NCI-H226 (cell line): ENCODE results near the gene TMEM186.
A peak's percentile ranks its signal among the peaks of the same experiment; 100 is the strongest.
"Not testable (repeated sequence)": the region's sequence is repeated elsewhere in the genome, so short reads cannot be mapped to it uniquely, and the experiment has no call there.

ENCODE experiments used
- DNase-seq: peaks from one replicate; pipeline ENCODE4 v3.0.0-alpha.2; 2015

Gene TMEM186

GRCh38 chr16:8773537-8773936, 23.9 kb downstream of the TMEM186 start:
- no peak for DNase-seq

GRCh38 chr16:8768692-8769091, 28.7 kb downstream of the TMEM186 start:
- no peak for DNase-seq

GRCh38 chr16:8768283-8768682, 29.2 kb downstream of the TMEM186 start:
- no peak for DNase-seq

GRCh38 chr16:8767176-8767575, 30.3 kb downstream of the TMEM186 start:
- DNase-seq, result no peak

GRCh38 chr16:8764525-8765250, 32.8 kb downstream of the TMEM186 start:
- DNase-seq, result no peak

- DNase-seq, result no peak
These were observed 33.5 kb downstream of the TMEM186 start for GRCh38 chr16:8763899-8764298.

- no peak for DNase-seq
These were observed 34.4 kb downstream of the TMEM186 start for GRCh38 chr16:8763083-8763482.

- DNase-seq, result no peak
These were observed 35.2 kb downstream of the TMEM186 start for GRCh38 chr16:8762254-8762653.

GRCh38 chr16:8761078-8761477, 36.4 kb downstream of the TMEM186 start:
- no peak for DNase-seq

- no peak for DNase-seq
These were observed 37.4 kb downstream of the TMEM186 start for GRCh38 chr16:8760021-8760420.

GRCh38 chr16:8758022-8758421, 39.4 kb downstream of the TMEM186 start:
- no peak for DNase-seq

- no peak for DNase-seq
These were observed 40.7 kb downstream of the TMEM186 start for GRCh38 chr16:8756755-8757154.

GRCh38 chr16:8753416-8754054, 43.9 kb downstream of the TMEM186 start:
- DNase-seq, result peak; percentile 77

GRCh38 chr16:8752706-8753105, 44.7 kb downstream of the TMEM186 start:
- no peak for DNase-seq

- DNase-seq, result peak; percentile 94
These were observed 45.7 kb downstream of the TMEM186 start for GRCh38 chr16:8751481-8752311.

- DNase-seq, result not testable (repeated sequence)
These were observed 48.5 kb downstream of the TMEM186 start for GRCh38 chr16:8748944-8749343.
